Body of pancreas (tissue), 4 donors: Measurements from ENCODE around the gene TUNAR. TPM values are rescaled to one million over a fixed set of nuclear protein-coding genes. Genes with fewer than 3 reads are reported as not detected.

Source experiments
- ATAC-seq: fragments of 150-250 bp; one replicate; pipeline ENCODE4 v1.9.1; 2016
- DNase-seq, 4 donors: peaks; one replicate each; pipeline ENCODE4 v3.0.0-alpha.2; 2019
- H3K27ac ChIP-seq, 4 donors: fragments of 200-600 bp; sonication (generic); 1 replicate in 3 of 4; 2 replicates in 1 of 4; pipeline versions ENCODE4 v1.5.1 to v1.6.1; 2016 to 2019; ENCODE audit warnings: mild to moderate bottlenecking in 1 of 4, mixed read lengths in 1 of 4, moderate library complexity in 1 of 4
- H3K27me3 ChIP-seq, 2 donors: fragments of 200-600 bp; sonication (generic); one replicate each; pipeline ENCODE4 v1.6.0; 2016; ENCODE audit warnings: mild to moderate bottlenecking in 1 of 2
- H3K36me3 ChIP-seq, 2 donors: fragments of 200-600 bp; sonication (generic); replicated peaks in 1 of 2; 2 replicates each; pipeline ENCODE4 v1.5.1; 2016; ENCODE audit warnings: low read depth in 2 of 2; ENCODE audit not compliant: insufficient read depth in 1 of 2
- H3K4me1 ChIP-seq: fragments of 200-600 bp; sonication (generic); one replicate; pipeline ENCODE4 v1.6.0; 2016
- H3K4me3 ChIP-seq, 2 donors: fragments of 200-600 bp; sonication (generic); 1 replicate in 1 of 2; 2 replicates in 1 of 2; pipeline ENCODE4 v1.5.1; 2016 to 2019
- H3K9me3 ChIP-seq, 3 donors: fragments of 200-600 bp; sonication (generic); 1 replicate in 2 of 3; 2 replicates in 1 of 3; pipeline ENCODE4 v1.5.1; 2016
- CTCF ChIP-seq, 7 experiments: fragments of 450-650 bp in 4 of 7; fragments of 200-600 bp in 3 of 7; sonication (generic) in 3 of 7; IDR thresholded peaks; one replicate each; pipeline ENCODE4 v1.5.1; 2016 to 2019; ENCODE audit warnings: antibody characterized with exemption in 7 of 7
- POLR2A ChIP-seq, 3 donors: fragments of 450-650 bp; IDR thresholded peaks; one replicate each; pipeline ENCODE4 v1.6.1; 2016; ENCODE audit warnings: antibody characterized with exemption in 3 of 3, mild to moderate bottlenecking in 2 of 3
- WGBS, 2 donors: methylation state at CpG; one replicate each; pipeline ENCODE4 v1.1.5; 2017; 5-methylcytosine and 5-hydroxymethylcytosine counted together
- intact Hi-C: fragments of 100-400 bp; cut with DNase I; formaldehyde crosslinking; loops from one replicate; pipeline ENCODE4 v1.15.1; 2023
- total RNA-seq, 2 donors: library from RNA; depleted of rRNA; stranded (reverse); fragments of >200 nt; gene quantifications; one replicate each; pipeline ENCODE4 v1.1.0, GENCODE V29; 2016

Gene TUNAR
- 1 to 10 TPM in 1 of 2 donors, not detected in 1; 1.0 TPM for total RNA-seq

- Histone ChIP-seq H3K36me3 (no peaks in the 10 kb centered on the region), H3K4me1 (peaks cover 14% of the 10 kb centered on the region), H3K9me3 (no peaks in the 10 kb centered on the region), H3K27me3 (no peaks in the 10 kb centered on the region), H3K4me3 (peak within 1 kb of the TSS in 1 of 2 donors; percentile 15), H3K27ac (no peak within 1 kb of the TSS)
- intact Hi-C loops = no loop called here
- WGBS, 2 donors = 2 to 16% methylated on average over 15 to 56 of the region's 70 CpGs
- ATAC-seq (no peak), DNase-seq (peak in 2 of 4 donors; percentile 24 to 41)
- peak in 3 of 7 experiments; percentile 32 to 49 (median 42) for TF ChIP-seq CTCF (IDR thresholded peaks at IDR 0.05)
- TF ChIP-seq POLR2A (IDR thresholded peaks at IDR 0.05) = no peak
Measured at GRCh38 chr14:95876761-95877538, at the start of gene TUNAR. Gene TUNAR, plus strand, starts transcription at chr14:95876832.

- Histone ChIP-seq H3K27me3 (no peaks in the 10 kb centered on the region), H3K4me1 (no peaks in the 10 kb centered on the region), H3K9me3 (peaks cover 0 to 8% (median 0%) of the 10 kb centered on the region in 3 donors), H3K36me3 (no peaks in the 10 kb centered on the region), H3K27ac (no peak overlapping the region), H3K4me3 (no peak overlapping the region)
- no peak for ATAC-seq
- TF ChIP-seq CTCF (IDR thresholded peaks at IDR 0.05) (no peak), POLR2A (IDR thresholded peaks at IDR 0.05) (no peak)
- intact Hi-C loops = no loop called here
- 53 to 83% methylated on average over 2 to 3 of the region's 3 CpGs for WGBS, 2 donors
- DNase-seq = no peak
Measured at GRCh38 chr14:95828649-95829265, 47.9 kb upstream of the TUNAR start.

- no peak for ATAC-seq
- TF ChIP-seq CTCF (IDR thresholded peaks at IDR 0.05) (no peak), POLR2A (IDR thresholded peaks at IDR 0.05) (no peak)
- H3K27ac ChIP-seq = no peak overlapping the region
- no peaks in the 10 kb centered on the region for H3K27me3 ChIP-seq
- 69 to 72% methylated on average over 3 of the region's 3 CpGs for WGBS, 2 donors
- no peak for DNase-seq
- no peak overlapping the region for H3K4me3 ChIP-seq
- H3K4me1 ChIP-seq = no peaks in the 10 kb centered on the region
- H3K9me3 ChIP-seq = peaks cover 0 to 8% (median 0%) of the 10 kb centered on the region in 3 donors
- H3K36me3 ChIP-seq = no peaks in the 10 kb centered on the region
- intact Hi-C loops = no loop called here
Measured at GRCh38 chr14:95829321-95829720, 47.3 kb upstream of the TUNAR start.

GRCh38 chr14:95830386-95830785, 46.2 kb upstream of the TUNAR start:
- H3K4me1 ChIP-seq = no peaks in the 10 kb centered on the region
- TF ChIP-seq CTCF (IDR thresholded peaks at IDR 0.05) (no peak), POLR2A (IDR thresholded peaks at IDR 0.05) (no peak)
- WGBS, 2 donors = 14 to 32% methylated on average over 3 of the region's 3 CpGs
- peaks cover 0 to 8% (median 0%) of the 10 kb centered on the region in 3 donors for H3K9me3 ChIP-seq
- no peaks in the 10 kb centered on the region for H3K27me3 ChIP-seq
- no peaks in the 10 kb centered on the region for H3K36me3 ChIP-seq
- DNase-seq (no peak), ATAC-seq (no peak)
- H3K4me3 ChIP-seq = no peak overlapping the region
- no peak overlapping the region for H3K27ac ChIP-seq
- intact Hi-C loops = no loop called here
